ENCODE measurements around the gene PKIB.

DNA sequence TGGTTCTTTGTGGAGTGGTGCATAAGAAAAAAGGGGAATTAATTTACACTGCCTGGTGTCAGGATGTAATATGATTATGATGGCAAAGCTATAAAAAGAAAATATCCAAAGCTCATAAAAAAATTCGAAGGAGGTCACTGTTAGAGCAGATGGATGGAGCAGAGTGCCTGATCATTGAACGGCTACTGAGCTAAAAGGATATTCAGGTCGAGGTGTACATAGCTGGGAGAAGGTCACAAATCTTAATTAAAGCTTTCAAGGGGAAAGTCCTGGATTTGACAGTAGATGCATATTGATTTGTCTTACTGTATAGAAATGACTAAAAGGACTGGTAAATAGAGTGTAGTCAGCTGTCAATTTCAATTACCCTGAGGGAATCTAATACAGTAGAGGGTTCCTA is 84.4 kb downstream of the PKIB start:
- TF ChIP-seq POLR2AphosphoS5 (IDR thresholded peaks at IDR 0.05; ENCODE audit: low read depth, low read length) (no peak), TAF1 (IDR thresholded peaks at IDR 0.05; ENCODE audit: low read depth, low read length) (no peak), POLR2A (IDR thresholded peaks at IDR 0.05; ENCODE audit: low read depth, low read length) (no peak), POU2F2 (IDR thresholded peaks at IDR 0.05; ENCODE audit: low read depth, low read length) (no peak), SPI1 (IDR thresholded peaks at IDR 0.05; ENCODE audit: low read depth, low read length) (no peak)

Measured in GM12891 (cell line).